HepG2 (cell line): ENCODE measurements around the gene SLC4A7. TPM values are rescaled to one million over a fixed set of nuclear protein-coding genes. Genes with fewer than 3 reads are reported as not detected.
A peak's percentile ranks its signal among the peaks of the same experiment; 100 is the strongest.

Experiments
- CBX2 ChIP-seq, 2 experiments: fragments of 200-600 bp in 1 of 2; sonication (generic); formaldehyde crosslinking in 1 of 2; IDR thresholded peaks; 2 replicates each; pipeline versions ENCODE4 v1.7.0 to v1.8.1; 2018 to 2022; ENCODE audit warnings: low read depth in 2 of 2, low read length in 1 of 2, mild to moderate bottlenecking in 1 of 2, missing genetic modification reagents in 1 of 2
- HMG20B ChIP-seq: conservative IDR thresholded peaks from 2 replicates; pipeline ENCODE4 v1.6.1; 2016; ENCODE audit warnings: missing genetic modification reagents, missing compliant biosample characterization
- KAT2B ChIP-seq: fragments of 150-350 bp; IDR thresholded peaks from 2 replicates; pipeline ENCODE4 v1.6.1; 2014; ENCODE audit warnings: low read depth, low read length, borderline replicate concordance
- KAT7 ChIP-seq: IDR thresholded peaks from 2 replicates; pipeline ENCODE4 v1.6.1; 2018; ENCODE audit warnings: borderline replicate concordance, missing compliant biosample characterization
- KDM5B ChIP-seq: sonication (generic); formaldehyde crosslinking; IDR thresholded peaks from 2 replicates; pipeline ENCODE4 v1.4.0; 2020; ENCODE audit warnings: missing genetic modification reagents, mild to moderate bottlenecking, borderline replicate concordance
- PITX1 ChIP-seq: sonication (generic); formaldehyde crosslinking; IDR thresholded peaks from 2 replicates; pipeline ENCODE4 v1.5.1; 2020; ENCODE audit warnings: mild to moderate bottlenecking, missing genetic modification reagents
- POGZ ChIP-seq: sonication (generic); formaldehyde crosslinking; IDR thresholded peaks from 2 replicates; pipeline ENCODE4 v1.4.0; 2020; ENCODE audit warnings: mild to moderate bottlenecking, missing genetic modification reagents
- TBX2 ChIP-seq: sonication (generic); formaldehyde crosslinking; IDR thresholded peaks from 2 replicates; pipeline ENCODE4 v1.5.0; 2020; ENCODE audit warnings: missing genetic modification reagents, mild to moderate bottlenecking, borderline replicate concordance
- ZNF256 ChIP-seq: sonication (generic); formaldehyde crosslinking; conservative IDR thresholded peaks from 2 replicates; pipeline ENCODE4 v1.4.0; 2020; ENCODE audit warnings: missing genetic modification reagents
- ZNF570 ChIP-seq: sonication (generic); formaldehyde crosslinking; IDR thresholded peaks from 2 replicates; pipeline ENCODE4 v1.4.0; 2020; ENCODE audit warnings: mild to moderate bottlenecking, missing genetic modification reagents, borderline replicate concordance
- ZNF670 ChIP-seq: sonication (generic); formaldehyde crosslinking; IDR thresholded peaks from 2 replicates; pipeline ENCODE4 v1.8.0; 2022; ENCODE audit warnings: mild to moderate bottlenecking, missing genetic modification reagents, borderline replicate concordance
- polyA plus RNA-seq, 8 experiments: library from polyadenylated mRNA; depleted of rRNA in 3 of 8; stranded (reverse) in 7 of 8; unstranded in 1 of 8; fragments of >200 nt; fragmentation: Illumina TruSeq in 4 of 8; extraction: Trizol in 4 of 8; gene quantifications; 2 replicates each; pipeline versions ENCODE4 v1.2.1 to v1.2.3, GENCODE V29; 2011 to 2016; ENCODE audit warnings: low read depth in 4 of 8, missing spikeins in 1 of 8, mixed read lengths in 1 of 8; ENCODE audit not compliant: insufficient read depth in 1 of 8
- total RNA-seq, 5 experiments: library from RNA; depleted of rRNA; stranded (reverse); fragments of >200 nt; fragmentation: Illumina TruSeq; extraction: Trizol; gene quantifications; 2 replicates each; pipeline ENCODE4 v1.2.3, GENCODE V29; 2016; ENCODE audit warnings: low read depth in 1 of 5
- TF ChIP-seq, protein P1 (sequence below): sonication (generic); formaldehyde crosslinking; IDR thresholded peaks from 2 replicates; pipeline ENCODE4 v1.4.0; 2020; ENCODE audit warnings: low read depth, missing genetic modification reagents
- TF ChIP-seq, protein P2 (sequence below): sonication (generic); formaldehyde crosslinking; IDR thresholded peaks from 2 replicates; pipeline ENCODE4 v1.8.1; 2023; ENCODE audit warnings: mild to moderate bottlenecking, missing genetic modification reagents, borderline replicate concordance
- TF ChIP-seq, protein P3 (sequence below): sonication (generic); formaldehyde crosslinking; IDR thresholded peaks from 2 replicates; pipeline ENCODE4 v1.4.0; 2020; ENCODE audit warnings: mild to moderate bottlenecking, missing genetic modification reagents, borderline replicate concordance
- TF ChIP-seq, protein P4 (sequence below): sonication (generic); formaldehyde crosslinking; IDR thresholded peaks from 2 replicates; pipeline ENCODE4 v1.8.1; 2023; ENCODE audit warnings: missing genetic modification reagents, mild to moderate bottlenecking, borderline replicate concordance
- TF ChIP-seq, protein P5 (sequence below): IDR thresholded peaks from 2 replicates; pipeline ENCODE4 v1.6.1; 2016; ENCODE audit warnings: low read depth
- TF ChIP-seq, protein P6 (sequence below): sonication (generic); formaldehyde crosslinking; IDR thresholded peaks from 2 replicates; pipeline ENCODE4 v1.5.0; 2020; ENCODE audit warnings: mild to moderate bottlenecking, missing genetic modification reagents, moderate library complexity

SLC4A7 gene
- total and polyA plus RNA-seq, 2 of the 13 experiments (the other 11 are each of a cell fraction or from before 2014, with no cell fraction given): 16.4 to 43.8 TPM

DNA sequence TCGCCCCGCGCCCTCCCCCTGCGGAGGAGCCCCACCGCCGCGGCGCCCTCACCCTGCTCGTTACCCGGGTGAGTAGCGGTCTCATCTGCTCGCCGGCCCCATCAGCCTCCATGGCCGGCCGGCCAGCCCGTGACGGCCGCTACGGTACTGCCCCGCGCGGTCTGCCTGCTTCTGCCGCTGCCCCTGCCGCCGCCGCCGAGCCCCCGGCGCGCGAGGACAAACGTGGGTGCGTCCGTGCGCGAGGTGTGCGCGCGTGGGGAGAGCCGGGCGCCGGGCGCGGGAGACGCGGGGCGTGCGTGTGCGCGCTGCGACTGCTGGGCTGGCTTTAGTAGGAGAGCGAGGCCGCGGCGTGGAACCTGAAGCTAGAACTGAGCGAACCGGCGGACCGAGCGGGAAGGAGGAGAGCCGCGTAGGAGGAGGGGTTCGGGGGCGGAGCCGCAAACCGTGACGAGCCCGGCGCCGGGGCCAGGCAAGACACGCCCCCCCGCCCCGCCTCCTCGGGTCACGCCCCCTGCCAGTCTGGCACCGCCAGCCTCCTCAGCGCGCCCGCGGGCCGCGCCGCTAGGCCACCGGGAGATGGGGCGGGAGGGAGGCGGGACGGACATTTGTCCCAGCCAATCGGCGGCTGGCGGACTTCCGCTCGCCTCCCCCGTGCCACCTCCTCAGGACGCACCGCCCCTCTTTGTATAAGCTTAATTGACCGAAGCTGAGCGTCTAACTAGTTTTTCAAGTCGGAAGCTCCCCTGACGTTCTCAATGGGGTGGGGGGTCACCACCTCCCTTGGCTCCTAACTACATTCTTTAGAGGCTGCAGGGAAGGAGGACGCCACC, at the start of gene SLC4A7 (continued):
- TF ChIP-seq, protein P1, sequence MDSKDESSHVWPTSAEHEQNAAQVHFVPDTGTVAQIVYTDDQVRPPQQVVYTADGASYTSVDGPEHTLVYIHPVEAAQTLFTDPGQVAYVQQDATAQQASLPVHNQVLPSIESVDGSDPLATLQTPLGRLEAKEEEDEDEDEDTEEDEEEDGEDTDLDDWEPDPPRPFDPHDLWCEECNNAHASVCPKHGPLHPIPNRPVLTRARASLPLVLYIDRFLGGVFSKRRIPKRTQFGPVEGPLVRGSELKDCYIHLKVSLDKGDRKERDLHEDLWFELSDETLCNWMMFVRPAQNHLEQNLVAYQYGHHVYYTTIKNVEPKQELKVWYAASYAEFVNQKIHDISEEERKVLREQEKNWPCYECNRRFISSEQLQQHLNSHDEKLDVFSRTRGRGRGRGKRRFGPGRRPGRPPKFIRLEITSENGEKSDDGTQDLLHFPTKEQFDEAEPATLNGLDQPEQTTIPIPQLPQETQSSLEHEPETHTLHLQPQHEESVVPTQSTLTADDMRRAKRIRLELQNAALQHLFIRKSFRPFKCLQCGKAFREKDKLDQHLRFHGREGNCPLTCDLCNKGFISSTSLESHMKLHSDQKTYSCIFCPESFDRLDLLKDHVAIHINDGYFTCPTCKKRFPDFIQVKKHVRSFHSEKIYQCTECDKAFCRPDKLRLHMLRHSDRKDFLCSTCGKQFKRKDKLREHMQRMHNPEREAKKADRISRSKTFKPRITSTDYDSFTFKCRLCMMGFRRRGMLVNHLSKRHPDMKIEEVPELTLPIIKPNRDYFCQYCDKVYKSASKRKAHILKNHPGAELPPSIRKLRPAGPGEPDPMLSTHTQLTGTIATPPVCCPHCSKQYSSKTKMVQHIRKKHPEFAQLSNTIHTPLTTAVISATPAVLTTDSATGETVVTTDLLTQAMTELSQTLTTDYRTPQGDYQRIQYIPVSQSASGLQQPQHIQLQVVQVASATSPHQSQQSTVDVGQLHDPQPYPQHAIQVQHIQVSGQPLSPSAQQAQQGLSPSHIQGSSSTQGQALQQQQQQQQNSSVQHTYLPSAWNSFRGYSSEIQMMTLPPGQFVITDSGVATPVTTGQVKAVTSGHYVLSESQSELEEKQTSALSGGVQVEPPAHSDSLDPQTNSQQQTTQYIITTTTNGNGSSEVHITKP (CRISPR knock-in tag): 0 out of 2 replicates have a peak, but pooled peaks have one; percentile 5
- TF ChIP-seq, protein P2, sequence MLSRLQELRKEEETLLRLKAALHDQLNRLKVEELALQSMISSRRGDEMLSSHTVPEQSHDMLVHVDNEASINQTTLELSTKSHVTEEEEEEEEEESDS: 0 out of 2 replicates have a peak, but pooled peaks have one; percentile 77
- no peak for TF ChIP-seq ZNF256 (CRISPR knock-in tag)
- TF ChIP-seq KAT7 (CRISPR knock-in tag): 0 out of 2 replicates have a peak, but pooled peaks have one; percentile 58
- TF ChIP-seq, protein P3, sequence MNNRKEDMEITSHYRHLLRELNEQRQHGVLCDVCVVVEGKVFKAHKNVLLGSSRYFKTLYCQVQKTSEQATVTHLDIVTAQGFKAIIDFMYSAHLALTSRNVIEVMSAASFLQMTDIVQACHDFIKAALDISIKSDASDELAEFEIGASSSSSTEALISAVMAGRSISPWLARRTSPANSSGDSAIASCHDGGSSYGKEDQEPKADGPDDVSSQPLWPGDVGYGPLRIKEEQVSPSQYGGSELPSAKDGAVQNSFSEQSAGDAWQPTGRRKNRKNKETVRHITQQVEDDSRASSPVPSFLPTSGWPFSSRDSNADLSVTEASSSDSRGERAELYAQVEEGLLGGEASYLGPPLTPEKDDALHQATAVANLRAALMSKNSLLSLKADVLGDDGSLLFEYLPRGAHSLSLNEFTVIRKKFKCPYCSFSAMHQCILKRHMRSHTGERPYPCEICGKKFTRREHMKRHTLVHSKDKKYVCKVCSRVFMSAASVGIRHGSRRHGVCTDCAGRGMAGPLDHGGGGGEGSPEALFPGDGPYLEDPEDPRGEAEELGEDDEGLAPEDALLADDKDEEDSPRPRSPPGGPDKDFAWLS (CRISPR knock-in tag): 0 out of 2 replicates have a peak, but pooled peaks have one; percentile 5
- TF ChIP-seq KDM5B (CRISPR knock-in tag): peak; percentile 41; the same call in 1 of the 2 replicates
- TF ChIP-seq TBX2 (CRISPR knock-in tag): peak; percentile 35; the same call in 1 of the 2 replicates
- TF ChIP-seq ZNF670 (CRISPR knock-in tag): peak; percentile 60; the same call in 1 of the 2 replicates
- TF ChIP-seq ZNF570 (CRISPR knock-in tag): peak; percentile 91; the same call in 1 of the 2 replicates
- TF ChIP-seq KAT2B: no peak
- no peak for TF ChIP-seq HMG20B (CRISPR knock-in tag)
- TF ChIP-seq, protein P4, sequence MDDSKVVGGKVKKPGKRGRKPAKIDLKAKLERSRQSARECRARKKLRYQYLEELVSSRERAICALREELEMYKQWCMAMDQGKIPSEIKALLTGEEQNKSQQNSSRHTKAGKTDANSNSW (CRISPR knock-in tag): peak; percentile 85; the same call in 1 of the 2 replicates
- 0 out of 2 replicates have a peak, but pooled peaks have one; percentile 17 for TF ChIP-seq PITX1 (CRISPR knock-in tag)
- TF ChIP-seq CBX2 (IDR thresholded peaks at IDR 0.05; ENCODE audit: low read depth, low read length): no peak
- 0 out of 2 replicates have a peak, but pooled peaks have one; percentile 55 for TF ChIP-seq CBX2 (CRISPR knock-in tag; IDR thresholded peaks at IDR 0.05; ENCODE audit: low read depth)
- TF ChIP-seq POGZ (CRISPR knock-in tag): peak; percentile 56; the same call in 1 of the 2 replicates
- TF ChIP-seq, protein P5, sequence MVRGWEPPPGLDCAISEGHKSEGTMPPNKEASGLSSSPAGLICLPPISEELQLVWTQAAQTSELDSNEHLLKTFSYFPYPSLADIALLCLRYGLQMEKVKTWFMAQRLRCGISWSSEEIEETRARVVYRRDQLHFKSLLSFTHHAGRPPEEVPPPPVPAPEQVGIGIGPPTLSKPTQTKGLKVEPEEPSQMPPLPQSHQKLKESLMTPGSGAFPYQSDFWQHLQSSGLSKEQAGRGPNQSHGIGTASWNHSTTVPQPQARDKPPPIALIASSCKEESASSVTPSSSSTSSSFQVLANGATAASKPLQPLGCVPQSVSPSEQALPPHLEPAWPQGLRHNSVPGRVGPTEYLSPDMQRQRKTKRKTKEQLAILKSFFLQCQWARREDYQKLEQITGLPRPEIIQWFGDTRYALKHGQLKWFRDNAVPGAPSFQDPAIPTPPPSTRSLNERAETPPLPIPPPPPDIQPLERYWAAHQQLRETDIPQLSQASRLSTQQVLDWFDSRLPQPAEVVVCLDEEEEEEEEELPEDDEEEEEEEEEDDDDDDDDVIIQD (CRISPR knock-in tag): peak; percentile 67
- TF ChIP-seq, protein P6, sequence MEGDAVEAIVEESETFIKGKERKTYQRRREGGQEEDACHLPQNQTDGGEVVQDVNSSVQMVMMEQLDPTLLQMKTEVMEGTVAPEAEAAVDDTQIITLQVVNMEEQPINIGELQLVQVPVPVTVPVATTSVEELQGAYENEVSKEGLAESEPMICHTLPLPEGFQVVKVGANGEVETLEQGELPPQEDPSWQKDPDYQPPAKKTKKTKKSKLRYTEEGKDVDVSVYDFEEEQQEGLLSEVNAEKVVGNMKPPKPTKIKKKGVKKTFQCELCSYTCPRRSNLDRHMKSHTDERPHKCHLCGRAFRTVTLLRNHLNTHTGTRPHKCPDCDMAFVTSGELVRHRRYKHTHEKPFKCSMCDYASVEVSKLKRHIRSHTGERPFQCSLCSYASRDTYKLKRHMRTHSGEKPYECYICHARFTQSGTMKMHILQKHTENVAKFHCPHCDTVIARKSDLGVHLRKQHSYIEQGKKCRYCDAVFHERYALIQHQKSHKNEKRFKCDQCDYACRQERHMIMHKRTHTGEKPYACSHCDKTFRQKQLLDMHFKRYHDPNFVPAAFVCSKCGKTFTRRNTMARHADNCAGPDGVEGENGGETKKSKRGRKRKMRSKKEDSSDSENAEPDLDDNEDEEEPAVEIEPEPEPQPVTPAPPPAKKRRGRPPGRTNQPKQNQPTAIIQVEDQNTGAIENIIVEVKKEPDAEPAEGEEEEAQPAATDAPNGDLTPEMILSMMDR (CRISPR knock-in tag): no peak
